Activated CD4-positive, alpha-beta memory T cell treated with anti-CD3 and anti-CD28 coated beads, Interleukin-2, amount 10 ng/mL, durations not matched to agents 7 days and 5 days (primary cell): ENCODE data around the gene LENG9. TPM values are rescaled to one million over a fixed set of nuclear protein-coding genes. Genes with fewer than 3 reads are reported as not detected.
"Not testable (repeated sequence)": the region's sequence is repeated elsewhere in the genome, so short reads cannot be mapped to it uniquely, and the experiment has no call there.

Experiments
- CTCF ChIA-PET: fragments of 350-600 bp; sonication (Branson Sonifier 250); formaldehyde crosslinking; loops from one replicate; lab custom pipeline; 2021; ENCODE audit warnings: antibody characterized with exemption, inconsistent platforms; lab: Charles Lee
- POLR2A ChIA-PET: fragments of 350-600 bp; sonication (Branson Sonifier 250); formaldehyde crosslinking; loops from one replicate; lab custom pipeline; 2021; ENCODE audit warnings: antibody characterized with exemption; lab: Charles Lee
- DNase-seq: peaks from one replicate; pipeline ENCODE4 v3.0.0-alpha.2; 2020
- H3K27ac Mint-ChIP-seq: one replicate; pipeline ENCODE4 v1.8.0; 2021; ENCODE audit warnings: mild to moderate bottlenecking, mixed read lengths
- H3K27me3 Mint-ChIP-seq: one replicate; pipeline ENCODE4 v1.8.0; 2021; ENCODE audit warnings: mixed read lengths
- H3K36me3 Mint-ChIP-seq: one replicate; pipeline ENCODE4 v1.8.0; 2021; ENCODE audit warnings: low read depth, mixed read lengths
- H3K4me1 Mint-ChIP-seq: one replicate; pipeline ENCODE4 v1.8.0; 2021; ENCODE audit warnings: mixed read lengths
- H3K4me3 Mint-ChIP-seq: one replicate; pipeline ENCODE4 v1.8.0; 2021; ENCODE audit warnings: mild to moderate bottlenecking, mixed read lengths
- H3K9me3 Mint-ChIP-seq: one replicate; pipeline ENCODE4 v1.8.0; 2021; ENCODE audit warnings: mixed read lengths
- total RNA-seq, 2 experiments: library from RNA; stranded (reverse); gene quantifications; one replicate each; pipeline ENCODE4 v1.2.3, GENCODE V29; 2021

The LENG9 gene
- total RNA-seq, 2 experiments from 2014 or later = 8.5 to 8.7 TPM

GRCh38 chr19:54473892-54474372 lies 10.4 kb upstream of the LENG9 start:
- Mint-ChIP-seq H3K27me3 (peaks cover 40% of the 10 kb centered on the region), H3K36me3 (no peaks in the 10 kb centered on the region), H3K27ac (no peak overlapping the region), H3K4me3 (no peak overlapping the region), H3K9me3 (no peaks in the 10 kb centered on the region), H3K4me1 (peaks cover 9% of the 10 kb centered on the region)
- ChIA-PET POLR2A (no interaction called here), CTCF (interaction anchor here (1.3 to 1.5 kb wide), 2 partner anchors 179 to 200 kb away, joined by 3 to 4 read pairs; no protein-coding TSS in a partner anchor)
- DNase-seq = no peak

DNA sequence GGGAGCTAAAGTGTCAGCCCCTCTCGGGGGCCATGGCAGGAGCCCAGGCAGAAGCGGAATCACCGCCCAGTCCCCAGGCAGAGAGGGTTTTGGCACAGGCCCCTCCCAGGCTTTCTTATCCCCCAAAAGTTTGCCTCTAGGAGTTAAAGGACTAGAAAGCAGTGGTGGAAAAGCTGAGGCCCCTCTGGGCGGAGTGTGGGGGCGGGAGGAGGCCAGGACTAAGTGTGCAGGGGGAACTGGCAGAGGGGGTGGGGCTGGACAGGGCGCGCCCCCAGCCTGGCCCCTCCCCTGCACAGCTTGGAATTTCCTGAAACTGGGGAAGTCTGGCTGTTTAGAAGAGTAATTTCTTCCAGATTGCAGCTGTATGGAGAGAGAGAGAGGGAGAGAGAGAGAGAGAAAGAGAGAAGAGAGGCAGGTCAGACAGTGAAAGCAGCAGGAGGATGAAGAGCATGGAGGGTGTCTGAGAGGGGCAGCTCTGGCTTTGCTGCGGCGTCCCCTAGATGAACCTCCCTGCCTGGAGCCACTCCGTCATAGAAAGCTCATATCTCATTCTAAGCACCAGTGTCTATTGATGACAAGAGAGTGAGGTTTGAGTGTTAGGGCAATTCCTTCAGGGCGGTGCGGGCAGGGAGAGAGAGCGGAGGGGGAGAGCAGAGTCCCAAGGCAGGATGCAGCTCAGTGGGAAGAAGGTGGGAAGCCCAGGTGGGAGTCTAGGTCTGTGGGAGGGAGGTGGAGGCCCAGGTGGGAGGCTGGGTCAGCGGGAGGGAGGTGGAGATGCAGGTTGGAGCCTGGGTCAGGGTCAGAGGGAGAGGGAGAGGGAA lies 9.7 kb upstream of the LENG9 start, which contains the start of gene CDC42EP5:
Gene CDC42EP5 (minus strand): TSS at position 226 of the 821 bp plus-strand sequence. CDS start 7,749 bp downstream, outside the sequence.
- H3K27ac Mint-ChIP-seq = no peak within 1 kb of the TSS
- H3K9me3 Mint-ChIP-seq = no peaks in the 10 kb centered on the region
- no peak within 1 kb of the TSS for H3K4me3 Mint-ChIP-seq
- no peaks in the 10 kb centered on the region for H3K36me3 Mint-ChIP-seq
- no peak for DNase-seq
- POLR2A ChIA-PET = no interaction called here
- H3K27me3 Mint-ChIP-seq = peaks cover 43% of the 10 kb centered on the region
- H3K4me1 Mint-ChIP-seq = peaks cover 7% of the 10 kb centered on the region
- CTCF ChIA-PET = interaction anchor here (1.3 to 1.5 kb wide), 2 partner anchors 180 to 201 kb away, joined by 3 to 4 read pairs; no protein-coding TSS in a partner anchor

DNA sequence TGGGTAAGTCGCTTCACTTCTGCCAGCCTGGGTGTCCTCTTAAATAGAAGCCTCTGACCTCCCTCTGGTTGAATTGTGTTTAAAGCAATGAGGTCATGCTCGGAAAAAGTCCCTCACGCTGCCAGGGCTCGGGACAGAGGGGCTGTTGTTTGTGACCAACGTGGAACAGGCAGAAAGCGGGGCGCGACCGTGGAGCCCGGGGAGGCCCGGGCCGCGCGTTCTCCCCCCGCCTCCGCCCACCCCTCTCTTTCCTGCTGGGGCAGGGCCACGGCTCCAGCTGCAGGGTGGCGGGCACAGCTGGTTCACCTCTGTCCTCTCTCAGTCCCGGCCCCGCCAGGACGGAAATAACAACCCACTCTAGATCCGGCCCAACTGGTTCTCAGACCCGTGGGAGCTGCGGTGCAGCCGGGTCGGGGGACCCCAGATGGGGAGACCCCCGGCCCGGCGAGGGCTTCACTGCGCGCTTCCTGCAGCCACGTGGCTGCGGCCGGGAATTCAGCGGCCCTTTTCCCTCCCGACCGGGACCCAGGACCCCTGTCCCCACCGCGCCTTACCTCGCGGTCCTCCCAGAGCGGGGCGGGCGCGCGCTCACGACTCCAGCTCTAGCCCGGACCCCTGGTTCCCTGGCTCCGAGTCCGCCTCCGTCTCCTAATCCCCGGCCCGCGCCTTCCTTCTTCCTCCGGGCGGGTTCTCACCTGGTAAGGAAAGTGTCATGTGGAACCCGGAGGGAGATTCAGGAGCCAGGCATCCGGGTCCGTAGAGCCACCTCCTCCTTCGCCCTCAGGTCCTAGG lies 7.6 kb upstream of the LENG9 start:
- ChIA-PET CTCF (no interaction called here), POLR2A (no interaction called here)
- H3K27ac Mint-ChIP-seq = no peak overlapping the region
- no peaks in the 10 kb centered on the region for H3K36me3 Mint-ChIP-seq
- peaks cover 10% of the 10 kb centered on the region for H3K4me1 Mint-ChIP-seq
- no peaks in the 10 kb centered on the region for H3K9me3 Mint-ChIP-seq
- peaks cover 42% of the 10 kb centered on the region for H3K27me3 Mint-ChIP-seq
- H3K4me3 Mint-ChIP-seq = no peak overlapping the region
- no peak for DNase-seq

DNA sequence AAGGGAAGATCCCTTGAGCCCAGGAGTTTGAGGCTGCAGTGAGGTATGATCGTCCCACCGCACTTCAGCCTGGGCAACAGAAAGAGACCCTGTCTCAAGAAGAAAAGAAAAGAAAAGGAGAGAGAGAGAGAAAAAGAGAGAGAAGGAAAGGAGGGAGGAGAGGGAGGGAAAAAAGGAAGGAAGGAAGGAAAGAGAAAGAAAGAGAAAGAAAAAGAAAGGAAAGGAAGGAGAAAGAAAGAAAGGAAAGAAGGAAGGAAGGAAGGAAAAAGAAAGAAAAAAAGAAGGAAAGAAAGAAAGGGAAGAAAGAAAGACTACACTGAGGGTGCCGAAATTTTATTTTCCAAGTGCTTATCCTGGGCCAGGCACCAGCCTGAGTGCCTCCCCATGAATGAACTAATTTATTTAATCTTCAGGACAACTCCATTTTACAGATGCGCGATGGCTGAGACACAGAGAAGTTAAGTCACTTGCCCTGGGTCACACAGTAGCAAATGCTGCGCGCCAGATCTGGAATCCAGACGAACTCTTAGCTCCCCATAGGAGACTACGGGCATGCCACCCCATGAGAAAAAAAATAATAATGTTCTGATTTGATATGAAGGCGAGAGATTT lies 6.8 kb upstream of the LENG9 start:
- no peak overlapping the region for H3K27ac Mint-ChIP-seq
- CTCF ChIA-PET = interaction anchor here (1.6 kb wide), 1 partner anchor 11 kb away, joined by 3 read pairs; no protein-coding TSS in a partner anchor
- no peaks in the 10 kb centered on the region for H3K9me3 Mint-ChIP-seq
- H3K4me1 Mint-ChIP-seq = peaks cover 14% of the 10 kb centered on the region
- no peaks in the 10 kb centered on the region for H3K36me3 Mint-ChIP-seq
- peaks cover 47% of the 10 kb centered on the region for H3K27me3 Mint-ChIP-seq
- POLR2A ChIA-PET = interaction anchor here (1.2 to 1.6 kb wide), 2 partner anchors 10 to 22 kb away, joined by 3 read pairs; partner anchors contain the start of gene LENG8
- DNase-seq = no peak
- H3K4me3 Mint-ChIP-seq = no peak overlapping the region

DNA sequence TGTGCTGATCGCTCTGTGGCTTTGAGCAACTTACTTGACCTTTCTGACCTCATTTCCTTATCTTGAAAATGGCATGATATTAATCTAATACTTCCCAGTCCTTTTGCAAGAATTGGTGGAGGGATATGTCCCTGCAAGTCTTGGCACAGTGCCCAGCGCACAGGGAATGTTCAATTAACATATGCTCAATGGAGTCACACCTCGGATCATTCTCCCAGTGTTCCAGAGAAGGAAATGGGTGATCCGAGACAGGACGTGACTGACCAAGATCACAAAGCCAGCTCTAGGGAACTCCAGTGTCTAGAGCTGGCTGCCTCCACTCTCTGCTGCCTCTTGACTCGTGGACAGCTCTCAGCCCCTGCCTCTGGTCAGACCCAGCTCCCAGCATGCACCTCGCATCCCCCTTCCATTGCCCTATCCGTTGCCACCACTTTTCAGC lies 5.9 kb upstream of the LENG9 start:
- ChIA-PET CTCF (interaction anchor here (0.6 to 1.6 kb wide), 2 partner anchors 12 to 176 kb away, joined by 3 read pairs; no protein-coding TSS in a partner anchor), POLR2A (interaction anchor here (1.2 to 1.6 kb wide), 2 partner anchors 11 to 21 kb away, joined by 3 read pairs; partner anchors contain the start of gene LENG8)
- peaks cover 17% of the 10 kb centered on the region for H3K4me1 Mint-ChIP-seq
- H3K27ac Mint-ChIP-seq = no peak overlapping the region
- no peak for DNase-seq
- H3K36me3 Mint-ChIP-seq = no peaks in the 10 kb centered on the region
- no peak overlapping the region for H3K4me3 Mint-ChIP-seq
- peaks cover 49% of the 10 kb centered on the region for H3K27me3 Mint-ChIP-seq
- H3K9me3 Mint-ChIP-seq = no peaks in the 10 kb centered on the region

DNA sequence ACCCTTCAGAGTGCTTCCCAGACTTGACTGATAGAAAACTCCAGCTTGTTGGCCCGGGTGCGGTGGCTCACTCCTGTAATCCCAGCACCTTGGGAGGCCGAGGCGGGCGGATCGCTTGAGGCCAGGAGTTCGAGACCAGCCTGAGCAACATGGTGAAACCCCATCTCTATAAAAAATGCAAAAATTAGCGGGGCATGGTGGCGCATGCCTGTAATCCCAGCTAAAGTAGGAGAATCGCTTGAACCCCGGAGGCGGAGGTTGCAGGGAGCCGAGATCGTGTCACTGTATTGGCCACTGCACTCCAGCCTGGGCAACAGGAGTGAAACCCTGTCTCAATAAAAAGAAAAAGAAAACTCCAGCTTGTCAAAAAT lies 2.5 kb upstream of the LENG9 start:
- CTCF ChIA-PET, H3K9me3 Mint-ChIP-seq, DNase-seq, H3K27ac Mint-ChIP-seq: not testable (repeated sequence)
- peaks cover 33% of the 10 kb centered on the region for H3K4me1 Mint-ChIP-seq
- POLR2A ChIA-PET = interaction anchor here (2.0 kb wide), 1 partner anchor 18 kb away, joined by 12 read pairs; the partner anchor contains the start of gene LENG8
- peaks cover 10% of the 10 kb centered on the region for H3K36me3 Mint-ChIP-seq
- peaks cover 40% of the 10 kb centered on the region for H3K27me3 Mint-ChIP-seq
- H3K4me3 Mint-ChIP-seq = peak overlapping the region; percentile 48

DNA sequence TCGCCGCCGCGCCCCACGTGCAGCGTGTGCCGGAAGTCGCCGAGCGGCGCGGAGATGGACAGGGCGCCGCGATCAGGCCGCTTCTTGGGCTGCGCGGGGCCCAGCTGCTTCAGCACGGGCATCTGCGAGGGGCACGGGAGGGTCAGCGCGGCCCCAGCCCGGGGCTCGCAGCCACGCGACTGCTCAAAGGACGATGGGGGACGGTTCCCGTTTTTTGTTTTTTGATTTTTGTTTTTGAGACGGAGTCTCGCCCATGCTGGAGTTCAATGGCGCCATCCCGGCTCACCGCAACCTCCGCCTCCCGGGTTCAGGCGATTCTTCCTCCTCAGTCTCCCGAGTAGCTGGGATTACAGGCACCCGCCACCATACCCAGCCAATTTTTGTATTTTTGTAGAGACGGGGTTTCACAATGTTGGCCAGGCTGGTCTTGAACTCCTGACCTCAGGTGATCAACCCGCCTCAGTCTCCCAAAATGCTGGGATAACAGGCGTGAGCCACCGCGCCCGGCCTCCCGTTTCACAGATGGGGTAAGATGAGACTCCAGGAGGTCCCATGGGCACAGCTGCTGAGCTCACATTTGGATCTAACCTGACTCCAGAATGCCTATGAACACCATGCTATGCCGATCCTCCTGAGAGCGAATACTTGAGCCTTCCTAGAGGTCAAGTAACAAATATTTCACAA lies 2.0 kb upstream of the LENG9 start:
- H3K4me3 Mint-ChIP-seq = peak overlapping the region; percentile 48
- peaks cover 36% of the 10 kb centered on the region for H3K27me3 Mint-ChIP-seq
- no peak overlapping the region for H3K27ac Mint-ChIP-seq
- no peak for DNase-seq
- H3K36me3 Mint-ChIP-seq = peaks cover 15% of the 10 kb centered on the region
- H3K9me3 Mint-ChIP-seq = no peaks in the 10 kb centered on the region
- H3K4me1 Mint-ChIP-seq = peaks cover 34% of the 10 kb centered on the region
- ChIA-PET POLR2A (interaction anchor here (2.0 kb wide), 1 partner anchor 17 kb away, joined by 12 read pairs; the partner anchor contains the start of gene LENG8), CTCF (no interaction called here)

DNA sequence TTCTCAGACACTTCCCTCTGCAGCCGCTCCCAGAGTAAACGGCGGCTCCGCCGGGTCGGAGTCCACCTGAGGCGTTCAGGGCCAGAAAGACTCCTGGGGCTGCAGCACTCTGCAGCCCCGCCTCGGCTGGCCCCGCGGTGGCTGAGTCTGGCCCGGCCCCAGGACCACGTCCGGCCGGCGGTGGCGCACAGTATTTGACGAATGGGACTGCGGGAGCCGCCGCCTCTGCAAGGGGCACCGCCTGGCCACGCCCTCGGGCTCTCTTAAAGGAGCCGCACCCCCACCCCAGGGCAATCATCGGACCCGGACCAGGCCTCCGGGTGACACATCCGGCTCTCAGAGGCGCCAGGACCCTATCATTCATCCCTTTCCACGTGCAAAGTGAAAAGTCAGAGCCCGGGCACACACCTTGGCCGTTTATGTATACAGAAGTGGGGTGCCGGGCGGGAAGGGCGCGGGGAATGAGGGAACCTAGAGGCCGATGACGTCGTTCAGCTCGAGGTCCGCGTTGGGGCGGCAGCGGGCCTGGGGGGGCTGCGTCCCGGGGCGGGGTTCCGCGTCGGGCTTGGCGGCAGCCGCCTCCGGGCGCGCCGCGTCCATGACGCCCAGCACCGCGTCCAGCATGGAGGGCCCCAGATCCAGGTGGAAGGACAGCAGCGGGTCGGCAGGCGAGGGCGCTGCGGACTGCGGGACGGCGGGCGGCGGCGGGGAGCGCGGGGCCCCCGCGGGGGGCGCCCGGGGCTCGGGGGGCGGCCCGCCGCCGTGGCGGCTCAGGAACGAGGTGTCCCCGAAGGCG lies 1.2 kb upstream of the LENG9 start:
- H3K27me3 Mint-ChIP-seq = peaks cover 29% of the 10 kb centered on the region
- CTCF ChIA-PET = no interaction called here
- H3K4me3 Mint-ChIP-seq = peak overlapping the region; percentile 83
- peak overlapping the region; percentile 95 for H3K27ac Mint-ChIP-seq
- no peaks in the 10 kb centered on the region for H3K9me3 Mint-ChIP-seq
- POLR2A ChIA-PET = interaction anchor here (2.0 kb wide), 1 partner anchor 16 kb away, joined by 12 read pairs; the partner anchor contains the start of gene LENG8
- peak; percentile 89 for DNase-seq
- H3K4me1 Mint-ChIP-seq = peaks cover 34% of the 10 kb centered on the region
- H3K36me3 Mint-ChIP-seq = peaks cover 17% of the 10 kb centered on the region

- H3K4me1 Mint-ChIP-seq = peaks cover 38% of the 10 kb centered on the region
- ChIA-PET CTCF (interaction anchor here (1.0 kb wide), 1 partner anchor 15 kb away, joined by 11 read pairs; the partner anchor contains the start of gene LENG8), POLR2A (interaction anchor here (0.9 to 3.4 kb wide), 7 partner anchors 10 to 792 kb away, joined by 3 to 66 read pairs (median 5); partner anchors contain the start of genes CNOT3, LENG8 and RPS9)
- H3K27ac Mint-ChIP-seq = peak overlapping the region; percentile 95
- peaks cover 23% of the 10 kb centered on the region for H3K36me3 Mint-ChIP-seq
- no peaks in the 10 kb centered on the region for H3K9me3 Mint-ChIP-seq
- DNase-seq = peak; percentile 95
- H3K4me3 Mint-ChIP-seq = peak overlapping the region; percentile 83
- H3K27me3 Mint-ChIP-seq = peaks cover 22% of the 10 kb centered on the region
Observed at GRCh38 chr19:54464044-54464629, 559 bp upstream of the LENG9 start.

DNA sequence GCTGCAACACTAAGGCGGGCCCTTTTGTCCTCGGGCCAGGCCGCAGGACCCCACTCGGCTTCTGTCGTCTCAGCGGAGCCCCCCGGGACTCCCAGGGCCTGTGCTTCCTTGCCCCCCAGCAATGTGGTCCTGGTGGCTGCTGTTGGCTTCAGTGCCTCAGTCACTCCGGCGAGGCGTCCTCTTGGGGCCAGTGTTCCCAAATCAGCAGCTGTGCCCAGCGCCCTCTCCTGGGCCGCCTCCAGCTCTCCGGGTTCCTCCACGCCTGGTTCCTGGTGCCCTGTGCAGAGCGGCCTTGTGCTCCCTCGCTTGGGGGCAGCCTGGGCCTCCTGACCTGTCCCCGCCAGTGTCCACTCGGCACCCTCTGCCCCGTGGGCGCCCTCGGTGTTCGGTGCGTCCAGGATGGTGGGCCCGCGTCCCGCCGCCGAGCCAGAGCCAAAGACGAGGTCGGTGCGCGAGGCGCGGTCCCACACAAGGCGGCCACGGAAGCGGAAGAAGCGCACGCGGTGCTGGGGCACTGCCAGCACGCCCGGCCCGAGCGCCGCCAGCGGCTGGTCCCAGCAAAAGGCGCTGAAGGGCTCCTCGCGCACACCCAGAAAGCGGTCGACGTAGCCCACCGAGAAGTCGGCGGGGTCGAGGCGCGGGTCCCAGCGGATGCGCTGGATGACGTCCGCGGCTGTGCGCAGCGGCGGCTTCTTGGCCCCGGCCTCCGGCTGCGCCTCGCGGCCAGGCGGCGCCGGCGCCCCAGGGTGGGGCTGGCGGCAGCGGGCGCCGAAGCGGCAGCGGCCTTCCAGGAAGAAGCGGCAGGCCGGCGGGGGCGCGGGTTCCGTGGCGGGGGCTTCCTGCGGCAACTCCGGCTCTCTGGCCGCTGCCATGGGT lies 685 bp downstream of the LENG9 start:
- Mint-ChIP-seq H3K4me1 (peaks cover 49% of the 10 kb centered on the region), H3K4me3 (peak overlapping the region; percentile 83), H3K27me3 (peaks cover 11% of the 10 kb centered on the region), H3K36me3 (peaks cover 36% of the 10 kb centered on the region), H3K27ac (peak overlapping the region; percentile 78), H3K9me3 (no peaks in the 10 kb centered on the region)
- CTCF ChIA-PET = interaction anchor here (1.0 kb wide), 1 partner anchor 14 kb away, joined by 11 read pairs; the partner anchor contains the start of gene LENG8
- peak; percentile 77 for DNase-seq
- POLR2A ChIA-PET = interaction anchor here (0.9 to 3.4 kb wide), 7 partner anchors 9 to 793 kb away, joined by 3 to 66 read pairs (median 5); partner anchors contain the start of genes CNOT3, LENG8 and RPS9
